ENCODE results near the gene GSTM5. TPM values are rescaled to one million over a fixed set of nuclear protein-coding genes. Genes with fewer than 3 reads are reported as not detected.
A peak's percentile ranks its signal among the peaks of the same experiment; 100 is the strongest.
"Not testable (repeated sequence)": the region's sequence is repeated elsewhere in the genome, so short reads cannot be mapped to it uniquely, and the experiment has no call there.

GSTM5 gene
- total RNA-seq, 4 donors from 2014 or later, result 0.51 to 24.8 (median 22.3) TPM

- TF ChIP-seq CTCF (IDR thresholded peaks at IDR 0.05) (peak in 2 of 4 experiments; percentile 57 to 63), POLR2A (IDR thresholded peaks at IDR 0.05) (peak in 1 of 2 donors; percentile 39)
- peak within 1 kb of the TSS in 1 of 2 donors; percentile 87 for H3K27ac ChIP-seq
- no peaks in the 10 kb centered on the region for H3K9me3 ChIP-seq
- peak within 1 kb of the TSS in 1 of 2 donors; percentile 50 for H3K4me3 ChIP-seq
- intact Hi-C loops (cut with DNase I; ENCODE audit: low total_unique reads), result no loop called here
- peak in 1 of 2 donors; percentile 80 for DNase-seq
- no peaks in the 10 kb centered on the region for H3K27me3 ChIP-seq
- H3K36me3 ChIP-seq, result no peaks in the 10 kb centered on the region
- no peaks in the 10 kb centered on the region for H3K4me1 ChIP-seq
Measured at GRCh38 chr1:109687641-109688499, 24.2 kb upstream of the GSTM5 start, which contains the start of gene GSTM1. TSS of gene GSTM1 (plus strand) at chr1:109687817. CDS start at chr1:109687874, 57 bp downstream.

GRCh38 chr1:109689844-109690405 lies 22.1 kb upstream of the GSTM5 start:
- no peaks in the 10 kb centered on the region for H3K4me1 ChIP-seq
- H3K36me3 ChIP-seq, result no peaks in the 10 kb centered on the region
- DNase-seq, result no peak
- no peaks in the 10 kb centered on the region for H3K9me3 ChIP-seq
- intact Hi-C loops (cut with DNase I; ENCODE audit: low total_unique reads), result no loop called here
- no peak overlapping the region for H3K4me3 ChIP-seq
- H3K27me3 ChIP-seq, result no peaks in the 10 kb centered on the region
- no peak overlapping the region for H3K27ac ChIP-seq
- TF ChIP-seq CTCF (IDR thresholded peaks at IDR 0.05), result no peak
- no peak for TF ChIP-seq POLR2A (IDR thresholded peaks at IDR 0.05)

GRCh38 chr1:109691759-109692158 lies 20.3 kb upstream of the GSTM5 start:
- peak in 1 of 2 donors; percentile 50 for DNase-seq
- no peaks in the 10 kb centered on the region for H3K27me3 ChIP-seq
- no peaks in the 10 kb centered on the region for H3K36me3 ChIP-seq
- no peaks in the 10 kb centered on the region for H3K9me3 ChIP-seq
- no peak for TF ChIP-seq CTCF (IDR thresholded peaks at IDR 0.05)
- H3K4me3 ChIP-seq, result no peak overlapping the region
- intact Hi-C loops (cut with DNase I; ENCODE audit: low total_unique reads), result no loop called here
- no peak overlapping the region for H3K27ac ChIP-seq
- H3K4me1 ChIP-seq, result no peaks in the 10 kb centered on the region

GRCh38 chr1:109694400-109694799 lies 17.7 kb upstream of the GSTM5 start:
- H3K27ac ChIP-seq; H3K4me1 ChIP-seq; H3K4me3 ChIP-seq; H3K9me3 ChIP-seq; H3K27me3 ChIP-seq; DNase-seq; intact Hi-C loops (cut with DNase I; ENCODE audit: low total_unique reads); H3K36me3 ChIP-seq: not testable (repeated sequence)

GRCh38 chr1:109695138-109695537 lies 16.9 kb upstream of the GSTM5 start:
- not testable (repeated sequence) for H3K27me3 ChIP-seq, H3K27ac ChIP-seq

GRCh38 chr1:109697066-109697465 lies 15.0 kb upstream of the GSTM5 start:
- H3K27me3 ChIP-seq, result no peaks in the 10 kb centered on the region
- H3K4me3 ChIP-seq, result no peak overlapping the region
- no peak for TF ChIP-seq POLR2A (IDR thresholded peaks at IDR 0.05)
- H3K27ac ChIP-seq, result no peak overlapping the region
- H3K4me1 ChIP-seq, result no peaks in the 10 kb centered on the region
- intact Hi-C loops (cut with DNase I; ENCODE audit: low total_unique reads), result no loop called here
- H3K9me3 ChIP-seq, result no peaks in the 10 kb centered on the region
- no peak for DNase-seq
- H3K36me3 ChIP-seq, result no peaks in the 10 kb centered on the region

More at GRCh38 chr1:109695138-109695537, 16.9 kb upstream of the GSTM5 start:
- DNase-seq; H3K9me3 ChIP-seq; intact Hi-C loops (cut with DNase I; ENCODE audit: low total_unique reads); H3K36me3 ChIP-seq; H3K4me3 ChIP-seq; H3K4me1 ChIP-seq: not testable (repeated sequence)

- H3K27ac ChIP-seq; intact Hi-C loops (cut with DNase I; ENCODE audit: low total_unique reads); H3K4me1 ChIP-seq; H3K36me3 ChIP-seq; H3K27me3 ChIP-seq; DNase-seq; H3K4me3 ChIP-seq; H3K9me3 ChIP-seq: not testable (repeated sequence)
Measured at GRCh38 chr1:109697861-109698260, 14.2 kb upstream of the GSTM5 start.

GRCh38 chr1:109702940-109703339 lies 9.1 kb upstream of the GSTM5 start:
- H3K36me3 ChIP-seq; H3K9me3 ChIP-seq; DNase-seq; H3K27me3 ChIP-seq; H3K27ac ChIP-seq; intact Hi-C loops (cut with DNase I; ENCODE audit: low total_unique reads); H3K4me3 ChIP-seq; H3K4me1 ChIP-seq: not testable (repeated sequence)
